RWPE1 (cell line): ENCODE measurements around the gene TAS2R31.

ENCODE experiments used
- CTCF ChIA-PET: fragments of 350-600 bp; sonication (Branson Sonifier 250); formaldehyde crosslinking; extraction: SDS; loops from one replicate; lab custom pipeline; 2021; lab: Yijun Ruan, JAX
- POLR2A ChIA-PET: fragments of 400-600 bp; formaldehyde crosslinking; extraction: SDS; loops from one replicate; lab custom pipeline; 2020; ENCODE audit warnings: antibody characterized with exemption; ENCODE audit not compliant: low non-redundant PET; lab: Yijun Ruan, JAX
- DNase-seq: peaks from one replicate; pipeline ENCODE4 v3.0.0; 2012; ENCODE audit warnings: low spot score
- H3K27ac ChIP-seq: fragments of 450-650 bp; 2 replicates; pipeline ENCODE4 v1.5.1; 2017
- TF ChIP-seq, protein P1 (sequence below): fragments of 450-650 bp; conservative IDR thresholded peaks from 2 replicates; pipeline ENCODE4 v1.5.1; 2017; ENCODE audit warnings: low read depth, mild to moderate bottlenecking

TAS2R31 gene

GRCh38 chr12:10982244-10982643, 49.0 kb downstream of the TAS2R31 start:
- no peak overlapping the region for H3K27ac ChIP-seq
- TF ChIP-seq, protein P1, sequence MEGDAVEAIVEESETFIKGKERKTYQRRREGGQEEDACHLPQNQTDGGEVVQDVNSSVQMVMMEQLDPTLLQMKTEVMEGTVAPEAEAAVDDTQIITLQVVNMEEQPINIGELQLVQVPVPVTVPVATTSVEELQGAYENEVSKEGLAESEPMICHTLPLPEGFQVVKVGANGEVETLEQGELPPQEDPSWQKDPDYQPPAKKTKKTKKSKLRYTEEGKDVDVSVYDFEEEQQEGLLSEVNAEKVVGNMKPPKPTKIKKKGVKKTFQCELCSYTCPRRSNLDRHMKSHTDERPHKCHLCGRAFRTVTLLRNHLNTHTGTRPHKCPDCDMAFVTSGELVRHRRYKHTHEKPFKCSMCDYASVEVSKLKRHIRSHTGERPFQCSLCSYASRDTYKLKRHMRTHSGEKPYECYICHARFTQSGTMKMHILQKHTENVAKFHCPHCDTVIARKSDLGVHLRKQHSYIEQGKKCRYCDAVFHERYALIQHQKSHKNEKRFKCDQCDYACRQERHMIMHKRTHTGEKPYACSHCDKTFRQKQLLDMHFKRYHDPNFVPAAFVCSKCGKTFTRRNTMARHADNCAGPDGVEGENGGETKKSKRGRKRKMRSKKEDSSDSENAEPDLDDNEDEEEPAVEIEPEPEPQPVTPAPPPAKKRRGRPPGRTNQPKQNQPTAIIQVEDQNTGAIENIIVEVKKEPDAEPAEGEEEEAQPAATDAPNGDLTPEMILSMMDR: no peak
- ChIA-PET CTCF (interaction anchor here (0.6 to 0.7 kb wide), 2 partner anchors 13 to 1718 kb away, joined by 4 to 6 read pairs; no protein-coding TSS in a partner anchor), POLR2A (no interaction called here)
- DNase-seq: no peak
